HT1080 (cell line): ENCODE measurements around the gene TM9SF3. TPM values are rescaled to one million over a fixed set of nuclear protein-coding genes. Genes with fewer than 3 reads are reported as not detected.
"Not testable (repeated sequence)": the region's sequence is repeated elsewhere in the genome, so short reads cannot be mapped to it uniquely, and the experiment has no call there.

Source experiments
- DNase-seq: peaks from one replicate; pipeline ENCODE4 v3.0.0-alpha.2; 2015; ENCODE audit warnings: low read depth
- total RNA-seq: library from RNA; depleted of rRNA; stranded (reverse); fragments of >200 nt; shearing (Covaris generic); gene quantifications from 2 replicates; pipeline ENCODE4 v1.2.3, GENCODE V29; 2014

The TM9SF3 gene
- total RNA-seq, 1 experiment from 2014 or later: 63.1 TPM

- DNase-seq: no peak
Observed at GRCh38 chr10:96600337-96600736, 13.5 kb upstream of the TM9SF3 start.

- DNase-seq: no peak
Observed at GRCh38 chr10:96598846-96599245, 12.0 kb upstream of the TM9SF3 start.

- DNase-seq: no peak
Observed at GRCh38 chr10:96596422-96597407, 9.9 kb upstream of the TM9SF3 start.

- no peak for DNase-seq
Observed at GRCh38 chr10:96595741-96596140, 8.9 kb upstream of the TM9SF3 start.

GRCh38 chr10:96591946-96592345, 5.1 kb upstream of the TM9SF3 start:
- DNase-seq: no peak

- DNase-seq: peak; percentile 34
Observed at GRCh38 chr10:96588616-96589419, 2.0 kb upstream of the TM9SF3 start.

- DNase-seq: no peak
Observed at GRCh38 chr10:96588060-96588554, 1.3 kb upstream of the TM9SF3 start.

- DNase-seq: peak; percentile 84
Observed at GRCh38 chr10:96587264-96588059, 650 bp upstream of the TM9SF3 start.

- DNase-seq: no peak
Observed at GRCh38 chr10:96585736-96586418, 935 bp downstream of the TM9SF3 start.

- DNase-seq: no peak
Observed at GRCh38 chr10:96584474-96584873, 2.3 kb downstream of the TM9SF3 start.

- no peak for DNase-seq
Observed at GRCh38 chr10:96584035-96584434, 2.8 kb downstream of the TM9SF3 start.

GRCh38 chr10:96579133-96579532, 7.7 kb downstream of the TM9SF3 start:
- DNase-seq: no peak

GRCh38 chr10:96578633-96579032, 8.2 kb downstream of the TM9SF3 start:
- no peak for DNase-seq

- no peak for DNase-seq
Observed at GRCh38 chr10:96578022-96578421, 8.8 kb downstream of the TM9SF3 start.

- no peak for DNase-seq
Observed at GRCh38 chr10:96577069-96577468, 9.7 kb downstream of the TM9SF3 start.

- no peak for DNase-seq
Observed at GRCh38 chr10:96576277-96576980, 10.4 kb downstream of the TM9SF3 start.

- DNase-seq: not testable (repeated sequence)
Observed at GRCh38 chr10:96574564-96574963, 12.2 kb downstream of the TM9SF3 start.

- no peak for DNase-seq
Observed at GRCh38 chr10:96573036-96573435, 13.8 kb downstream of the TM9SF3 start.

GRCh38 chr10:96570983-96571964, 15.5 kb downstream of the TM9SF3 start:
- no peak for DNase-seq
